Fibroblast of pulmonary artery (primary cell): Measurements from ENCODE around the gene ERMN.
"Not testable (repeated sequence)": the region's sequence is repeated elsewhere in the genome, so short reads cannot be mapped to it uniquely, and the experiment has no call there.

Source experiments
- DNase-seq: peaks from one replicate; pipeline ENCODE4 v3.0.0-alpha.2; 2010; ENCODE audit warnings: low read depth
- H3K4me3 ChIP-seq: replicated peaks from 2 replicates; pipeline ENCODE4 v1.5.1; 2011; ENCODE audit warnings: low read depth, mild to moderate bottlenecking, control low read depth, low read length, moderate library complexity
- CTCF ChIP-seq: IDR thresholded peaks from 2 replicates; pipeline ENCODE4 v1.5.1; 2011; ENCODE audit warnings: mild to moderate bottlenecking, control low read depth, low read length, inconsistent platforms; ENCODE audit errors: missing control alignments

The ERMN gene

GRCh38 chr2:157296490-157296889 is 29.1 kb downstream of the ERMN start:
- no peak for TF ChIP-seq CTCF
- DNase-seq = no peak
- H3K4me3 ChIP-seq = no peak overlapping the region

DNA sequence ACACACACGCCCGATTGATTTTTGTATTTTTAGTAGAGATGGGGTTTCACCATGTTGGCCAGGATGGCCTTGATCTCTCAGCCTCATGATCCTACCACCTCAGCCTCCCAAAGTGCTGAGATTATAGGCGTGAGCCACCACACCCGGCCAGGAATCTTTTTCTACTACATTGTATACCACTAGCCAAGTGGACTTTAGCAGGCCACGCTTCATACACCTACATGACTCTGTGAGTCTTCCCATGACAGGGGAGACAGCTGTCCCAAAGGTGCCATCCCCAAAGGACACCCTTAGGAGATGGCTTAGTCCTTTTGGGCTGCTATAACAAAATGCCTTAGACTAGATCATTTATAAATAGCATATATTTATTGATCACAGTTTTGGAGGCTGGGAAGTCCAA is 32.8 kb downstream of the ERMN start:
- TF ChIP-seq CTCF = no peak
- no peak overlapping the region for H3K4me3 ChIP-seq
- DNase-seq = no peak

GRCh38 chr2:157291018-157291417 is 34.6 kb downstream of the ERMN start:
- DNase-seq = no peak
- TF ChIP-seq CTCF = no peak
- no peak overlapping the region for H3K4me3 ChIP-seq

DNA sequence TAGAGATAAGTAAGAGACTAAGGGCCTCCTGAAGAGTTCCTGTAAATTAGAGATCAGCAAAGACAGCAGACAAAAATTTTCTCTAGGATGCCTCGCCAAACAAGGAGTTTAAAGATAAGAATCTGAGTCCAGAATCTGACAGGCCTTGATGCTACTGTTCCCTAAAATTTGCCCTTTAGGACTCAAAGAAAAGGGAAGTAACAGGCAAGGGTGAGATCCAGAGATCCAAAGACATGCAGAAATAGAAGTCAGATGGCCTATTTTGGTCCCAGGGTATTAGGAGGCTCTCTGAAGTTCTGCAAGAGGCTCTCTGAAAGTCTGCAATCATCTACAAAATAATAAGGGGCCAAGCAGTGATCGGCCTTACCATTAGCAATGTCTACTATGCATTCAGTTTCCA is 35.1 kb downstream of the ERMN start:
- TF ChIP-seq CTCF = no peak
- no peak for DNase-seq
- H3K4me3 ChIP-seq = no peak overlapping the region

DNA sequence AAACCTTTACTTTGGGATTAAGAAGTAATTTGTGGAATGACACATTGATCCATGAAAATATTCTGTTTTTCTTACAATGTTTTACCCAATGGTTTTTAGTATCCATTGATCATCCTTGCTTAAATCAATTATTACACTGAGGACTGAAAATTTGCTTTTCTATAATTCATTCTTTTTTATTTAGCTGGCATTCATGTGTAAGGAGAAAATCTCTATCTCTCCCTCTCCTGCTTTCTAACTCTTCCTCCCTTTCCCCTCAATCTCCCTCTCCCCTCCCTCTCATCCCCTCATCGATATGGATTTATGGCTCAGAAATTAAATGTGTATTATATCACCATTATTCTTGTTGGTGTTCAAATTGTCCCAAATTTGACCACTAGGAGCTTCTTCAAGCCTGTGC is 38.5 kb downstream of the ERMN start:
- DNase-seq = no peak
- no peak overlapping the region for H3K4me3 ChIP-seq
- no peak for TF ChIP-seq CTCF

- no peak for TF ChIP-seq CTCF
- no peak overlapping the region for H3K4me3 ChIP-seq
- DNase-seq = no peak
Measured at GRCh38 chr2:157283468-157283867, 42.2 kb downstream of the ERMN start.

DNA sequence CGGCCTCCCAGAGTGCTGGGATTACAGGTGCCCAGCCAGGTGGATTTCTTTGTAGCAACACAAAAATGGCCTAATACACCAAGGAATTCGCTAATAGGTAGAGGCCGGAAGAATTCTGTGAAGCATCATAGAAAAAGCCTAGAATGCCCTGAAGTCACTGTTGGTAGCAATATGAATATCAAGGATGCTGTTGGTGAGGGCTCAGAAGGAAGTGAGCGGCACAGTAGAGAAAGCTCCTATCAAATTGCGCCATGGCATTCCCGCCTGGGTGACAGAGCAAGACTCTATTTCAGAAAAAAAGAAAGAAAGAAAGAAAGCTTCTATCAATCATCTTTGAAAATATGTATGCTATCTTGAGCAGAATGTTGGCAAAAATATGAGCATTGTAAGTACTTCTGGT is 44.3 kb downstream of the ERMN start:
- DNase-seq = no peak
- no peak for TF ChIP-seq CTCF
- H3K4me3 ChIP-seq = no peak overlapping the region

- not testable (repeated sequence) for DNase-seq, H3K4me3 ChIP-seq
Measured at GRCh38 chr2:157279311-157279710, 46.3 kb downstream of the ERMN start.
